ENCODE measurements around the gene EGFLAM.
"Not testable (repeated sequence)": the region's sequence is repeated elsewhere in the genome, so short reads cannot be mapped to it uniquely, and the experiment has no call there.

The EGFLAM gene

GRCh38 chr5:38379350-38379937 lies 121.1 kb downstream of the EGFLAM start:
- DNase-seq = no peak

GRCh38 chr5:38380537-38380936 lies 122.2 kb downstream of the EGFLAM start:
- no peak for DNase-seq

- no peak for DNase-seq
Observed at GRCh38 chr5:38381361-38381760, 123.0 kb downstream of the EGFLAM start.

- DNase-seq = no peak
Observed at GRCh38 chr5:38382898-38383297, 124.5 kb downstream of the EGFLAM start.

DNA sequence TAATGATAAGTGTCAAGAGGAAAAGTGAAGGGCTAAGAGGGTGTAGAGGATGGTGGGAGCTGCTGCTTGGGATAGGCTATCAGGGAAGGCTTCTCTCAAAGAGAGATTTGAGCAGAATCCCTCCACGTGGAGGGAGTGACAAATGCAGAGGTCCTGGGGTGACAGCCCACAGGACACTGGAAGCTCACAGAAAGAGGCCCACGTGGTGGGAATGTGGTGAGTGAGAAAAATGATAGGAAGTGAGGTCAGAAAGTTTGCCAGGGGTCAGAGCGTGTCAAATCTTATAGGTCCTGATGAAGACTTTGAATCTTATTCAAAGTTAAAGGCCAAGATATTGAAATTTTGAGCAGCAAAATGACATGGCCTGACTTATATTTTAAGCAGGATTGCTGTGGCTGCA lies 125.3 kb downstream of the EGFLAM start:
- DNase-seq = no peak

- no peak for DNase-seq
Observed at GRCh38 chr5:38384396-38384795, 126.0 kb downstream of the EGFLAM start.

GRCh38 chr5:38387161-38387560 lies 128.8 kb downstream of the EGFLAM start:
- DNase-seq = no peak

DNA sequence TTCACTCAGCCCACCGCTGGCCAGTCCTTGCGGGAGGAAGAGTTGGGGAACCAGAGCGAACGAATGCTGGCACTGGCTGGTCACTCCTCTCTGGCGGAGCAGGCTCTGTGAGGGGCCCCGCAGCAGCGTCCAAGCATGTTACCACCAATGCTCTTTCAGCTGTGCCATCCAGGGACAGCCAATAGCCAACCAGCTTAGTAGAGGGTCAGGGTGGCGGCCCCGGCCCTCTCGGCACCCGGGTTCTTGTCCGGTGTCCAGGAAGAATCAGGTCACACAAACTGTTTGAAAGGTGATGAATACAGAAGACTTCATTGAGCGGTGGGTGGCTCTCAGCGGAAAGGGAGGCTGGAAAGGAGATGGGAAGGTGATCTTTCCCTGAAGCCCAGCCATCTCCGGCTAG lies 135.3 kb downstream of the EGFLAM start:
- DNase-seq = no peak

DNA sequence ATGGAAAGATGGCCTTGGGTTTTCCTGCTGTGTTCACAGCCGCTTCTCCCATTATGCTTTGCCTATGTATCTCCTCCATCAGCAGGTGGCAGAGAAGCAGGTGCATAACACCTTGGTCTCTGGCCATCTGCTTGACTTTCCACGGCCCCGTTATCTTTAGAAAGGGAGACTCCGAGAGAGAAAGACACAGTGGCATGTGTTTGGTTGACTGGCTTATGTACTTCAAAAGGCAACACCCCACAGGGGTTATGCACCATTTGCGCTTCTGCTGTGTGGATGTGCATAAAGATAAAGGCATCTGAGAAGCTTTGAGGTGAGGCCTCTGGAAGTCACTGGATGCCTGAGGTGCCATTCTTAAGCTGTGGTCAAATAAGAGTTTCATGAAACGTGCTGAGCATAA lies 138.4 kb downstream of the EGFLAM start:
- no peak for DNase-seq

- no peak for DNase-seq
Observed at GRCh38 chr5:38400365-38400764, 142.0 kb downstream of the EGFLAM start.

DNA sequence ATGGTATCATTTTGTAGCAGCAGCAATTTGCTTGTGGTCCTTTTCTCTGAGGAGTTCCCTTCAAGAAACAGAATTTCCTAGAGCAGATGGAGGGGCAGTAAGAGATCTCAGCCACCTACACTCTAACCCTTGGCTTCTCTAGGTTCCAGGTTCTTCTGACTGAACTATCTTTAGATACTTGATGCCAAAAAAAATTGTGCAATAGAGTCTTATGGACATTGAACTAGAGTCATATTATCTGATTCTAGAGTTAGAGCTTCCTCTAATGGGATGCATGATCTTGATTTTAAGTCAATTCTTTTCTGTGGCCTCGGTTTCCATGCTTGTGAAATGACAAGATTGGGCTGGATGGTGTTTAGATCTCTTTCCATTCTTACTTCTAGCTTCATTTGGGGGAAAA lies 142.8 kb downstream of the EGFLAM start:
- DNase-seq = no peak

DNA sequence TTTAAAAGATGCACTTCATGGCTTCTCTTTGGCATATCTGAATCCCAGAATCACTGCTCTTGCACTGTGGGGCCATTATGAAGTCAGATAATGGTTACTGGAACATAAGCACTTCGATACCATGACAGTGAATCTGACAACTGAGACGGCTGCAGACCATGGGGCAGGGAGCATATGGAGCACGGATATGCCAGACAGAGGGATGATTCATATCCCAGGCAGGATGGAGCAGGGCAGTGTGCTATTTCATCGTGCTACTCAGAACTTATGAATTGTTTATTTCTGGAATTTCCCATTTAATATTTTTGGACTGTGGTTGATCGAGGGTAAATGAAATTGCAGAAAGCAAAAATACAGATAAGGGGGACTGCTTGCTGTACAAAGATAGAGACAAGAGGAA lies 145.0 kb downstream of the EGFLAM start:
- no peak for DNase-seq

- DNase-seq = no peak
Observed at GRCh38 chr5:38403877-38404635, 145.7 kb downstream of the EGFLAM start.

GRCh38 chr5:38404667-38405276 lies 146.4 kb downstream of the EGFLAM start:
- no peak for DNase-seq

GRCh38 chr5:38408446-38409198 lies 150.3 kb downstream of the EGFLAM start:
- DNase-seq = no peak

GRCh38 chr5:38410304-38410990 lies 152.1 kb downstream of the EGFLAM start:
- DNase-seq = no peak

- DNase-seq = no peak
Observed at GRCh38 chr5:38413696-38414095, 155.3 kb downstream of the EGFLAM start.

- DNase-seq = no peak
Observed at GRCh38 chr5:38414348-38414747, 156.0 kb downstream of the EGFLAM start.

DNA sequence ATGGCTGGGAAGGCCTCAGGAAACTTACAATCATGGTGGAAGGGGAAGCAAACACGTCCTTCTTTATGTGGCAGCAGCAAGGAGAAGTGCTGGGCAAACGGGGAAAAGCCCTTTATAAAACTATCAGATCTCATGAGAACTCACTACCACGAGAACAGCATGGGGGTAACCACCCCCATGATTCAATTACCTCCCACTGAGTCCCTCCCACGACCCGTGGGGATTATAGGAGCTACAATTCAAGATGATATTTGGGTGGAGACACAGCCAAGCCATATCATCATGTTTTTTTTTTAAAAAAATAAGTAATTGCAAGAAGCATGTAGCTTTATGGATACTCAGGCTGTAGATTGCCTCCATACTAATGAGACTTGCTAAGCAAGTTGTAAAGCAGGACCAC lies 157.4 kb downstream of the EGFLAM start:
- DNase-seq = not testable (repeated sequence)

GRCh38 chr5:38417658-38418017 lies 159.3 kb downstream of the EGFLAM start:
- no peak for DNase-seq

GRCh38 chr5:38420246-38420645 lies 161.9 kb downstream of the EGFLAM start:
- DNase-seq = no peak

GRCh38 chr5:38420691-38421390 lies 162.5 kb downstream of the EGFLAM start:
- DNase-seq = no peak

All from activated CD4-positive, alpha-beta T cell treated with anti-CD3 and anti-CD28 coated beads for 1 hour (primary cell).